Neural cell (in vitro differentiated cells): ENCODE measurements around the gene SPARC. TPM values are rescaled to one million over a fixed set of nuclear protein-coding genes. Genes with fewer than 3 reads are reported as not detected.

ENCODE experiments used
- H2AFZ ChIP-seq: fragments of 200-600, 300-800 bp; sonication (generic), shearing (Covaris generic); 2 replicates; pipeline ENCODE4 v1.6.0; 2014; ENCODE audit warnings: low read depth, mild to moderate bottlenecking, antibody characterized with exemption, low read length, moderate library complexity
- H3F3A ChIP-seq: fragments of 200-600 bp; shearing (Covaris generic); 2 replicates; pipeline ENCODE4 v1.6.1; 2016; ENCODE audit warnings: mild to moderate bottlenecking, moderate library complexity, mixed read lengths, antibody characterized with exemption, low read length; ENCODE audit not compliant: insufficient read depth, poor library complexity, severe bottlenecking
- H3K27ac ChIP-seq: fragments of 200-600, 300-800 bp; sonication (generic), shearing (Covaris generic); 2 replicates; pipeline ENCODE4 v1.5.1; 2014; ENCODE audit warnings: mild to moderate bottlenecking, low read length, moderate library complexity
- H3K27me3 ChIP-seq: fragments of 300-800, 200-600 bp; sonication (generic), shearing (Covaris generic); 2 replicates; pipeline ENCODE4 v1.6.0; 2014; ENCODE audit warnings: mild to moderate bottlenecking, low read depth, low read length, moderate library complexity; ENCODE audit not compliant: insufficient read depth
- H3K36me3 ChIP-seq: fragments of 300-800, 200-600 bp; sonication (generic), shearing (Covaris generic); 2 replicates; pipeline ENCODE4 v1.5.1; 2014; ENCODE audit warnings: mild to moderate bottlenecking, antibody characterized with exemption, low read length, moderate library complexity; ENCODE audit not compliant: insufficient read depth
- H3K4me2 ChIP-seq: fragments of 300-800, 200-600 bp; sonication (generic), shearing (Covaris generic); 2 replicates; pipeline ENCODE4 v1.6.0; 2014; ENCODE audit warnings: mild to moderate bottlenecking, low read length
- H3K4me3 ChIP-seq: fragments of 300-800, 200-600 bp; sonication (generic), shearing (Covaris generic); 2 replicates; pipeline ENCODE4 v1.5.1; 2014; ENCODE audit warnings: mild to moderate bottlenecking, low read length, moderate library complexity
- H3K79me2 ChIP-seq: fragments of 200-600 bp; shearing (Covaris generic); replicated peaks from 2 replicates; pipeline ENCODE4 v1.6.0; 2014; ENCODE audit warnings: mild to moderate bottlenecking, low read length, moderate library complexity; ENCODE audit not compliant: insufficient read depth
- H3K9ac ChIP-seq: fragments of 300-800, 200-600 bp; sonication (generic), shearing (Covaris generic); 2 replicates; pipeline ENCODE4 v1.6.1; 2016; ENCODE audit warnings: mild to moderate bottlenecking, low read length, mixed read lengths
- H3K9me2 ChIP-seq: fragments of 200-600 bp; shearing (Covaris generic); 2 replicates; pipeline ENCODE4 v1.6.1; 2016; ENCODE audit warnings: mild to moderate bottlenecking, low read length, mixed read lengths; ENCODE audit not compliant: insufficient read depth
- H3K9me3 ChIP-seq: fragments of 200-600, 300-800 bp; sonication (generic), shearing (Covaris generic); 2 replicates; pipeline ENCODE4 v1.6.1; 2016; ENCODE audit warnings: mild to moderate bottlenecking, mixed run types, low read length, moderate library complexity, mixed read lengths
- H4K20me1 ChIP-seq: fragments of 200-600 bp; shearing (Covaris generic); 2 replicates; pipeline ENCODE4 v1.6.1; 2016; ENCODE audit warnings: mild to moderate bottlenecking, mixed run types; ENCODE audit not compliant: insufficient read depth
- EP300 ChIP-seq: fragments of 450-650 bp; conservative IDR thresholded peaks from 2 replicates; pipeline ENCODE4 v1.6.1; 2014; ENCODE audit warnings: antibody characterized with exemption, mild to moderate bottlenecking, moderate library complexity; ENCODE audit not compliant: poor library complexity, severe bottlenecking
- EZH2 ChIP-seq: fragments of 200-600, 300-800 bp; shearing (Covaris generic), sonication (generic); IDR thresholded peaks from 2 replicates; pipeline ENCODE4 v1.6.1; 2014; ENCODE audit warnings: antibody characterized with exemption, low read length, borderline replicate concordance, mild to moderate bottlenecking; ENCODE audit not compliant: insufficient read depth, poor library complexity, severe bottlenecking
- MXI1 ChIP-seq: fragments of 450-650 bp; conservative IDR thresholded peaks from 2 replicates; pipeline ENCODE4 v1.6.1; 2014; ENCODE audit warnings: antibody characterized with exemption, mild to moderate bottlenecking; ENCODE audit not compliant: poor library complexity, severe bottlenecking
- POLR2AphosphoS5 ChIP-seq: IDR thresholded peaks from 2 replicates; pipeline ENCODE4 v1.6.1; 2012
- RAD21 ChIP-seq: fragments of 450-650 bp; conservative IDR thresholded peaks from 2 replicates; pipeline ENCODE4 v1.6.1; 2014; ENCODE audit warnings: antibody characterized with exemption, mild to moderate bottlenecking, moderate library complexity
- SMC3 ChIP-seq: fragments of 450-650 bp; conservative IDR thresholded peaks from 2 replicates; pipeline ENCODE4 v1.6.1; 2014; ENCODE audit warnings: antibody characterized with exemption, mild to moderate bottlenecking, moderate library complexity; ENCODE audit not compliant: poor library complexity
- TAF1 ChIP-seq: IDR thresholded peaks from 2 replicates; pipeline ENCODE4 v1.6.1; 2012; ENCODE audit warnings: low read depth
- polyA plus RNA-seq: library from polyadenylated mRNA; depleted of rRNA; stranded (reverse); fragments of >200 nt; gene quantifications from 2 replicates; pipeline ENCODE4 v1.2.3, GENCODE V29; 2014
- TF ChIP-seq, protein P1 (sequence below): IDR thresholded peaks from 2 replicates; pipeline ENCODE4 v1.6.1; 2012; ENCODE audit warnings: borderline replicate concordance
- TF ChIP-seq, protein P2 (sequence below): fragments of 450-650 bp; IDR thresholded peaks from 2 replicates; pipeline ENCODE4 v1.5.1; 2014; ENCODE audit warnings: antibody characterized with exemption, mild to moderate bottlenecking, moderate library complexity; ENCODE audit not compliant: poor library complexity, severe bottlenecking

SPARC gene
- polyA plus RNA-seq, 1 donor from 2014 or later: 15.3 TPM

DNA sequence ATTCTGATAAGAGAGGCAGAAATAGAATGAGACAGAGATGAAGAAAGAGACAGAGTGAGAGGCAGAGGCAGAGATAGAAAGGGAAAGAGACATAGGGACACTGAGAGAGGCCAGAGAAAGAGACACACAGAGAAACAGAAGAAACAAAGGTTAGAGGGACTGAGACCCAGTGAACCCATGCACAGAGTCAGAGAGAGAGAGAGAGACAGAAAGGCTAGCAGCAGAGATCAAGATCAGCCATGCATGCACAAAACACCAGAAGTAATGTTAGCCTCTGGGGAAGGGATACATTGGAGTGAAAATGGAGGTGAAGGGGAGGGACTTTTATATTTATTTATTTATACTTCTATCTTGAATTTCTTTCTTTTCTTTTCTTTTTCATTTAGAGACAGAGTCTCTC lies 14.1 kb upstream of the SPARC start:
- Histone ChIP-seq H2AFZ (no peak overlapping the region), H3K9me2 (no peaks in the 10 kb centered on the region), H3F3A (no peaks in the 10 kb centered on the region), H3K4me3 (no peak overlapping the region), H3K27ac (no peak overlapping the region), H3K79me2 (no peaks in the 10 kb centered on the region), H4K20me1 (no peaks in the 10 kb centered on the region), H3K36me3 (no peaks in the 10 kb centered on the region), H3K27me3 (no peaks in the 10 kb centered on the region), H3K9ac (no peak overlapping the region), H3K9me3 (no peaks in the 10 kb centered on the region), H3K4me2 (no peak overlapping the region)
- TF ChIP-seq EZH2 (no peak), SMC3 (no peak), TAF1 (no peak), EP300 (no peak), POLR2AphosphoS5 (no peak), MXI1 (no peak), RAD21 (no peak)
- TF ChIP-seq, protein P1, sequence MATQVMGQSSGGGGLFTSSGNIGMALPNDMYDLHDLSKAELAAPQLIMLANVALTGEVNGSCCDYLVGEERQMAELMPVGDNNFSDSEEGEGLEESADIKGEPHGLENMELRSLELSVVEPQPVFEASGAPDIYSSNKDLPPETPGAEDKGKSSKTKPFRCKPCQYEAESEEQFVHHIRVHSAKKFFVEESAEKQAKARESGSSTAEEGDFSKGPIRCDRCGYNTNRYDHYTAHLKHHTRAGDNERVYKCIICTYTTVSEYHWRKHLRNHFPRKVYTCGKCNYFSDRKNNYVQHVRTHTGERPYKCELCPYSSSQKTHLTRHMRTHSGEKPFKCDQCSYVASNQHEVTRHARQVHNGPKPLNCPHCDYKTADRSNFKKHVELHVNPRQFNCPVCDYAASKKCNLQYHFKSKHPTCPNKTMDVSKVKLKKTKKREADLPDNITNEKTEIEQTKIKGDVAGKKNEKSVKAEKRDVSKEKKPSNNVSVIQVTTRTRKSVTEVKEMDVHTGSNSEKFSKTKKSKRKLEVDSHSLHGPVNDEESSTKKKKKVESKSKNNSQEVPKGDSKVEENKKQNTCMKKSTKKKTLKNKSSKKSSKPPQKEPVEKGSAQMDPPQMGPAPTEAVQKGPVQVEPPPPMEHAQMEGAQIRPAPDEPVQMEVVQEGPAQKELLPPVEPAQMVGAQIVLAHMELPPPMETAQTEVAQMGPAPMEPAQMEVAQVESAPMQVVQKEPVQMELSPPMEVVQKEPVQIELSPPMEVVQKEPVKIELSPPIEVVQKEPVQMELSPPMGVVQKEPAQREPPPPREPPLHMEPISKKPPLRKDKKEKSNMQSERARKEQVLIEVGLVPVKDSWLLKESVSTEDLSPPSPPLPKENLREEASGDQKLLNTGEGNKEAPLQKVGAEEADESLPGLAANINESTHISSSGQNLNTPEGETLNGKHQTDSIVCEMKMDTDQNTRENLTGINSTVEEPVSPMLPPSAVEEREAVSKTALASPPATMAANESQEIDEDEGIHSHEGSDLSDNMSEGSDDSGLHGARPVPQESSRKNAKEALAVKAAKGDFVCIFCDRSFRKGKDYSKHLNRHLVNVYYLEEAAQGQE: no peak
- TF ChIP-seq, protein P2, sequence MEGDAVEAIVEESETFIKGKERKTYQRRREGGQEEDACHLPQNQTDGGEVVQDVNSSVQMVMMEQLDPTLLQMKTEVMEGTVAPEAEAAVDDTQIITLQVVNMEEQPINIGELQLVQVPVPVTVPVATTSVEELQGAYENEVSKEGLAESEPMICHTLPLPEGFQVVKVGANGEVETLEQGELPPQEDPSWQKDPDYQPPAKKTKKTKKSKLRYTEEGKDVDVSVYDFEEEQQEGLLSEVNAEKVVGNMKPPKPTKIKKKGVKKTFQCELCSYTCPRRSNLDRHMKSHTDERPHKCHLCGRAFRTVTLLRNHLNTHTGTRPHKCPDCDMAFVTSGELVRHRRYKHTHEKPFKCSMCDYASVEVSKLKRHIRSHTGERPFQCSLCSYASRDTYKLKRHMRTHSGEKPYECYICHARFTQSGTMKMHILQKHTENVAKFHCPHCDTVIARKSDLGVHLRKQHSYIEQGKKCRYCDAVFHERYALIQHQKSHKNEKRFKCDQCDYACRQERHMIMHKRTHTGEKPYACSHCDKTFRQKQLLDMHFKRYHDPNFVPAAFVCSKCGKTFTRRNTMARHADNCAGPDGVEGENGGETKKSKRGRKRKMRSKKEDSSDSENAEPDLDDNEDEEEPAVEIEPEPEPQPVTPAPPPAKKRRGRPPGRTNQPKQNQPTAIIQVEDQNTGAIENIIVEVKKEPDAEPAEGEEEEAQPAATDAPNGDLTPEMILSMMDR: no peak

DNA sequence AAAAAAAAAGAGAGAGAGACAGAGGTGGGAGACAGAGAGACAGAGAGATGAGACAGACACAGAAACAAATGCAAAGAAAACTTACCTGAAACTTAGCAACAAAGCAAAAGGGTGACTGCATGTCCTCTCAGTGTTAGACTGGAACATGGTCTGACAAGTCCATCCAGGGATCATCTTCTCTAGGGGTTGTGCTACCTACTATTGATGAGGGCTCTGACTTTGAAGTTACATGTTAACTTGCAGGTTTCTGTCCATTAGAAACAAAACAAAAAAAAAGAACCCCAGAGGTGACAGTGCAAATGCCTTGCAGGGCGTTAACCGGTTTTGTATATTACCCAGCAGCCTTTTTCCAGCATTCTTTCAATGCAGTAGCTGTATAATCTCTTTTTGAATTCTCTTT lies 13.6 kb upstream of the SPARC start:
- Histone ChIP-seq H3K9me3 (no peaks in the 10 kb centered on the region), H3K27me3 (no peaks in the 10 kb centered on the region), H3K27ac (no peak overlapping the region), H3K9me2 (no peaks in the 10 kb centered on the region), H3K4me2 (no peak overlapping the region), H2AFZ (no peak overlapping the region), H3K4me3 (no peak overlapping the region), H3K36me3 (no peaks in the 10 kb centered on the region), H3K79me2 (no peaks in the 10 kb centered on the region), H3F3A (no peaks in the 10 kb centered on the region), H3K9ac (no peak overlapping the region), H4K20me1 (no peaks in the 10 kb centered on the region)
- no peak for TF ChIP-seq TAF1
- TF ChIP-seq EZH2: no peak
- TF ChIP-seq, protein P1: no peak
- TF ChIP-seq MXI1: no peak
- TF ChIP-seq, protein P2: no peak
- no peak for TF ChIP-seq RAD21
- no peak for TF ChIP-seq SMC3
- TF ChIP-seq EP300: no peak
- TF ChIP-seq POLR2AphosphoS5: no peak
